A673 (cell line): Measurements from ENCODE around the gene PHAF1. TPM values are rescaled to one million over a fixed set of nuclear protein-coding genes. Genes with fewer than 3 reads are reported as not detected.

Experiments
- Bru-seq: library from RNA; stranded (reverse); fragments of 400-500 nt; gene quantifications from one replicate; lab custom pipeline; 2021; lab: Mats Ljungman, UMichigan
- BruChase-seq, 2 experiments: library from RNA; stranded (reverse); fragments of 400-500 nt; gene quantifications; one replicate each; lab custom pipeline; 2021; lab: Mats Ljungman, UMichigan
- BruUV-seq: library from RNA; stranded (reverse); fragments of 400-500 nt; replicated peaks from 2 replicates; lab custom pipeline; 2021; lab: Mats Ljungman, UMichigan
- CTCF ChIA-PET: fragments of 300-600 bp; sonication (Branson Sonifier 250); formaldehyde crosslinking; loops from one replicate; lab custom pipeline; 2022; ENCODE audit warnings: antibody characterized with exemption; lab: Charles Lee
- POLR2A ChIA-PET: fragments of 300-600 bp; sonication (Branson Sonifier 250); formaldehyde crosslinking; loops from one replicate; lab custom pipeline; 2022; ENCODE audit warnings: antibody characterized with exemption; ENCODE audit not compliant: low non-redundant PET; lab: Charles Lee
- DNase-seq: peaks from one replicate; pipeline ENCODE4 v3.0.0-alpha.2; 2015; ENCODE audit warnings: low spot score
- H3K27ac ChIP-seq: fragments of 200-600 bp; sonication (generic); 2 replicates; pipeline ENCODE4 v1.5.1; 2016; ENCODE audit warnings: mixed run types, low read depth, mild to moderate bottlenecking, mixed read lengths, antibody characterized with exemption, low read length; ENCODE audit not compliant: poor library complexity, severe bottlenecking
- H3K27me3 ChIP-seq: fragments of 200-600 bp; sonication (generic); replicated peaks from 2 replicates; pipeline ENCODE4 v1.6.1; 2017; ENCODE audit warnings: mixed run types, low read depth, mild to moderate bottlenecking, mixed read lengths, antibody characterized with exemption, low read length; ENCODE audit not compliant: insufficient read depth, poor library complexity
- H3K36me3 ChIP-seq: fragments of 200-600 bp; sonication (generic); 2 replicates; pipeline ENCODE4 v1.6.1; 2016; ENCODE audit warnings: mixed run types, mild to moderate bottlenecking, mixed read lengths, antibody characterized with exemption, low read length; ENCODE audit not compliant: insufficient read depth, poor library complexity, severe bottlenecking
- H3K4me1 ChIP-seq: fragments of 200-600 bp; sonication (generic); 2 replicates; pipeline ENCODE4 v1.6.1; 2017; ENCODE audit warnings: mixed run types, mild to moderate bottlenecking, mixed read lengths, antibody characterized with exemption, low read length; ENCODE audit not compliant: insufficient read depth, poor library complexity, severe bottlenecking
- H3K4me3 ChIP-seq: fragments of 200-600 bp; sonication (generic); 2 replicates; pipeline ENCODE4 v1.5.1; 2016; ENCODE audit warnings: low read depth, mixed run types, mild to moderate bottlenecking, mixed read lengths, low read length; ENCODE audit not compliant: poor library complexity, severe bottlenecking
- H3K9me3 ChIP-seq: fragments of 200-600 bp; sonication (generic); 2 replicates; pipeline ENCODE4 v1.6.1; 2016; ENCODE audit warnings: mixed run types, low read depth, mild to moderate bottlenecking, mixed read lengths, antibody characterized with exemption, low read length; ENCODE audit not compliant: poor library complexity, severe bottlenecking
- EZH2 ChIP-seq: fragments of 200-600 bp; sonication (generic); IDR thresholded peaks from 2 replicates; pipeline ENCODE4 v1.6.1; 2017; ENCODE audit warnings: borderline replicate concordance, low read depth, mild to moderate bottlenecking, mixed read lengths, antibody characterized with exemption, low read length; ENCODE audit not compliant: poor library complexity, severe bottlenecking
- intact Hi-C: fragments of 100-400 bp; cut with micrococcal nuclease; formaldehyde crosslinking; loops from one replicate; pipeline ENCODE4 v1.10.0; 2022; ENCODE audit not compliant: unreplicated experiment
- long read RNA-seq: library from polyadenylated mRNA; stranded (forward); transcript quantifications from one replicate; pipeline ENCODE4 v2.0.0, GENCODE V29; 2022
- total RNA-seq: library from RNA; stranded (reverse); gene quantifications from 2 replicates; pipeline ENCODE4 v1.2.3, GENCODE V29; 2021
- TF ChIP-seq, protein P1 (sequence below): fragments of 300-800, 200-600 bp; sonication (generic); conservative IDR thresholded peaks from 2 replicates; pipeline ENCODE4 v1.5.1; 2017; ENCODE audit warnings: low read depth, mild to moderate bottlenecking, antibody characterized with exemption, low read length, moderate library complexity, mixed read lengths

PHAF1 gene
- total RNA-seq (23.2 and 23.5 TPM in 2 replicates), Bru-seq, nascent RNA (percentile 66 among the genes with signal in this experiment), BruChase-seq, experiment 1, labeled RNA remaining after a 2-hour chase (percentile 71 among the genes with signal in this experiment), BruChase-seq, experiment 2, labeled RNA remaining after a 6-hour chase (percentile 68 among the genes with signal in this experiment)
- long read RNA-seq, transcript C16orf70-201 (16 exons, 2,865 nt), result major isoform, 8 of 24 reads
- long read RNA-seq, partial matches to known transcripts, result 3 of 24 reads
- long read RNA-seq, other reads (novel, unspliced or antisense), result 10 of 24 reads

DNA sequence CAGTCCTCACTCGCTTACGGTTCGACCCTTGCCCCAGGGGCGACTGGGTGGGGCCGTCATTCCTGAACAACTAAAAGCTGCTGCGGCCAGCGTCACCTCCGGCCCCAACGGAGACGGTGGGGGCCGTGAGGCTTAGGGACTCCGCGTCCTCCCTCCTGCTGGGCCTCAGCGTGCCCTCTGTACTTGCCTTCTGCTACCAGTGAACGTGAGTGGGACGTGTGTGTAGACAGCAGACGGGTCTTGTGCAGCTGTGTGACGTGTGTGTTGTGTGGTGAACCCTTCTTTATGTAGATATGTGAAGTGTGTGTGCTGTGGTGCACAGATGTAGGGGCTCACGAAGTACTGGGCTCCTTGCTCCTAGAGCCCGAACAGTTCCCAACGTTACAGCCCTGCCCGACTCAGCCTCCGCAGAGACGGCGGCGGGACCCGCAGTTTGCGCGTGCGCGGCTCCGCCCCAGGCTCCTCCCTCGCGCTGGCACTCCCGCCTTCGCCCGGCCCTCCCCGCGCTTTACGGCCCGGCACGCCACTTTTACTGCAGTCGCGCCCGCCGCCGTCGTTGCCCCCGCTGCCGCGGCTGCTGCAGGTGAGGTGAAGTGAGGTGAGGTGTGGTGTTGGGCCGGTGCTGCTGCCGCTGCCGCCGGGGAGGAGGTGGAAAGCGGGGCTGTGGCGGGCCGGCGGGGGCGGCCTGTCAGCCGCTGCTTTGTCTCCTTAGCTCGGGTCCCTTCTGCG, at the start of gene PHAF1:
TSS of gene PHAF1 (plus strand) at position 535 of the 729 bp plus-strand sequence. CDS start 235 bp downstream, outside the sequence.
- no peak for TF ChIP-seq EZH2
- TF ChIP-seq, protein P1, sequence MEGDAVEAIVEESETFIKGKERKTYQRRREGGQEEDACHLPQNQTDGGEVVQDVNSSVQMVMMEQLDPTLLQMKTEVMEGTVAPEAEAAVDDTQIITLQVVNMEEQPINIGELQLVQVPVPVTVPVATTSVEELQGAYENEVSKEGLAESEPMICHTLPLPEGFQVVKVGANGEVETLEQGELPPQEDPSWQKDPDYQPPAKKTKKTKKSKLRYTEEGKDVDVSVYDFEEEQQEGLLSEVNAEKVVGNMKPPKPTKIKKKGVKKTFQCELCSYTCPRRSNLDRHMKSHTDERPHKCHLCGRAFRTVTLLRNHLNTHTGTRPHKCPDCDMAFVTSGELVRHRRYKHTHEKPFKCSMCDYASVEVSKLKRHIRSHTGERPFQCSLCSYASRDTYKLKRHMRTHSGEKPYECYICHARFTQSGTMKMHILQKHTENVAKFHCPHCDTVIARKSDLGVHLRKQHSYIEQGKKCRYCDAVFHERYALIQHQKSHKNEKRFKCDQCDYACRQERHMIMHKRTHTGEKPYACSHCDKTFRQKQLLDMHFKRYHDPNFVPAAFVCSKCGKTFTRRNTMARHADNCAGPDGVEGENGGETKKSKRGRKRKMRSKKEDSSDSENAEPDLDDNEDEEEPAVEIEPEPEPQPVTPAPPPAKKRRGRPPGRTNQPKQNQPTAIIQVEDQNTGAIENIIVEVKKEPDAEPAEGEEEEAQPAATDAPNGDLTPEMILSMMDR, result no peak
- ChIA-PET POLR2A (no interaction called here), CTCF (interaction anchor here (0.6 kb wide), 1 partner anchor 137 kb away, joined by 3 read pairs; no protein-coding TSS in a partner anchor)
- H3K27me3 ChIP-seq, result no peaks in the 10 kb centered on the region
- H3K4me1 ChIP-seq, result peaks cover 19% of the 10 kb centered on the region
- peak; percentile 92 for DNase-seq
- peaks cover 4% of the 10 kb centered on the region for H3K36me3 ChIP-seq
- no peaks in the 10 kb centered on the region for H3K9me3 ChIP-seq
- intact Hi-C loops, result no loop called here
- BruUV-seq, result no TSS peak
- peak within 1 kb of the TSS; percentile 56 for H3K27ac ChIP-seq
- peak within 1 kb of the TSS; percentile 87 for H3K4me3 ChIP-seq

DNA sequence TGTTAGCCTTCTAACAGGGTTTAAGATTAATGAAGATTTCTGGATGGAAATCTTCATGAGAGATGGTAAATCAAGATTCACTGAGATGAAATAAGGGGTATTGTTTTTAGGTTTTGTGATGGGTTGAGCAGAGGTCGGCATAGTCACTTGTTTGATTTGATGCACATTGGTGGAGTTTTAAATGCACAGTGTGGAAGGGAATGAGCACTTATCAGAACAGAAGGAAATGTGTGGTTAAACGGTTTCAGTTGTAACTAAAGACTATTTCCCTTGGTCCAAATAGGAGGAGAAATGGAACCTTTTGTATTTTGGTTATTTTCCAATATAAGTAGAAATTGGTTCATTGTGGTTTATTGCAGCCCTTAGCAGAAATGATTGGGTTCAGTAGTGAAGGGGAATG, 46.7 kb upstream of the PHAF1 start:
- no peak for DNase-seq
- no peaks in the 10 kb centered on the region for H3K4me1 ChIP-seq
- no peak overlapping the region for H3K27ac ChIP-seq
- H3K4me3 ChIP-seq, result no peak overlapping the region
- ChIA-PET CTCF (no interaction called here), POLR2A (no interaction called here)
- no TSS peak for BruUV-seq
- intact Hi-C loops, result no loop called here
- no peak for TF ChIP-seq EZH2
- TF ChIP-seq, protein P1, result no peak
- no peaks in the 10 kb centered on the region for H3K9me3 ChIP-seq
- H3K27me3 ChIP-seq, result no peaks in the 10 kb centered on the region
- peaks cover 15% of the 10 kb centered on the region for H3K36me3 ChIP-seq

DNA sequence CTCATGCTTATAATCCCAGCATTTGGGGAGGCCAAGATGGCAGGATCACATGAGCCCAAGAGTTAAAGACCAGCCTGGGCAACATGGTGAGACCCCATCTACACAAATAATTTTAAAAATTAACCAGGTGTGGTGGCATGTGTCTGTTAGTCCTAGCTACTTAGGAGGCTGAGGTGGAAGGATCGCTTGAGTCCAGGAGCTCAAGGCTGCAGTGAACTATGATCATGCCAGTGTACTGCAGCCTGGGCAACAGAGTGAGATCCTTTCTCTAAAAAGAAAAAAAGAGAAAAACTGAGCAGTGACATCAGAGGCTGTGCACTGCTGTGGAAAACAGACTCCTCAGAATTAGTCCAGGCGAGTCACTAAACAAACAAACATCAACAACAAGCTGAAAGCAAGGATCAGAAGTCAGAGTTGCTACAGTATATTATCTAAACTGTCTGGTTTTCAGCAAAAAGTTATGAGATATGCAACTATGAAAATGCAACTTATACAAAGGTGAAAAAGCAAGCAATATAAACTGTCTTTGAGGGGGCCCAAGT, 41.5 kb upstream of the PHAF1 start:
- no peaks in the 10 kb centered on the region for H3K4me1 ChIP-seq
- intact Hi-C loops, result no loop called here
- peaks cover 51% of the 10 kb centered on the region for H3K36me3 ChIP-seq
- CTCF ChIA-PET, result interaction anchor here (0.6 kb wide), 1 partner anchor 469 kb away, joined by 4 read pairs; no protein-coding TSS in a partner anchor
- H3K27me3 ChIP-seq, result no peaks in the 10 kb centered on the region
- H3K9me3 ChIP-seq, result no peaks in the 10 kb centered on the region
- no peak overlapping the region for H3K4me3 ChIP-seq
- POLR2A ChIA-PET, result no interaction called here
- no peak overlapping the region for H3K27ac ChIP-seq
- TF ChIP-seq, protein P1, result no peak
- TF ChIP-seq EZH2, result no peak
- no peak for DNase-seq
- no TSS peak for BruUV-seq
